ENCODE measurements around the gene COG8.

GRCh38 chr16:69318177-69318910 is 21.0 kb downstream of the COG8 start:
- TF ChIP-seq POLR2A (IDR thresholded peaks at IDR 0.05; ENCODE audit: low read length) (no peak), GATA1 (IDR thresholded peaks at IDR 0.05; ENCODE audit: low read depth, low read length) (no peak)

Data from erythroblast (primary cell).